GM23338 (cell line): ENCODE measurements around the gene ARL6IP4.

ENCODE experiments used
- CTCF ChIP-seq, 2 experiments: fragments of 200-600 bp in 1 of 2; sonication (generic) in 1 of 2; conservative IDR thresholded peaks; 2 replicates each; pipeline versions ENCODE4 v1.5.1 to v1.6.1; 2016 to 2017; ENCODE audit warnings: antibody characterized with exemption in 2 of 2, low read depth in 2 of 2, mild to moderate bottlenecking in 2 of 2, moderate library complexity in 1 of 2
- EZH2 ChIP-seq: fragments of 200-600 bp; sonication (generic); IDR thresholded peaks from one replicate; pipeline ENCODE4 v1.8.0; 2017; ENCODE audit warnings: antibody characterized with exemption, mild to moderate bottlenecking, low read depth; ENCODE audit not compliant: unreplicated experiment
- EZH2phosphoT487 ChIP-seq: fragments of 200-600 bp; sonication (generic); IDR thresholded peaks from one replicate; pipeline ENCODE4 v1.8.1; 2018; ENCODE audit warnings: antibody characterized with exemption; ENCODE audit not compliant: unreplicated experiment
- JUNB ChIP-seq: IDR thresholded peaks from one replicate; pipeline ENCODE4 v1.6.1; 2016; ENCODE audit warnings: antibody characterized with exemption; ENCODE audit not compliant: unreplicated experiment
- NANOG ChIP-seq: IDR thresholded peaks from 2 replicates; pipeline ENCODE4 v1.6.1; 2016; ENCODE audit warnings: antibody characterized with exemption, borderline replicate concordance
- POLR2AphosphoS5 ChIP-seq: IDR thresholded peaks from 2 replicates; pipeline ENCODE4 v1.6.1; 2016; ENCODE audit warnings: antibody characterized with exemption, low read depth
- TF ChIP-seq, protein P1 (sequence below): IDR thresholded peaks from 2 replicates; pipeline ENCODE4 v1.6.1; 2016; ENCODE audit warnings: antibody characterized with exemption

GRCh38 chr12:123028475-123028874 lies 48.0 kb downstream of the ARL6IP4 start:
- TF ChIP-seq, protein P1, sequence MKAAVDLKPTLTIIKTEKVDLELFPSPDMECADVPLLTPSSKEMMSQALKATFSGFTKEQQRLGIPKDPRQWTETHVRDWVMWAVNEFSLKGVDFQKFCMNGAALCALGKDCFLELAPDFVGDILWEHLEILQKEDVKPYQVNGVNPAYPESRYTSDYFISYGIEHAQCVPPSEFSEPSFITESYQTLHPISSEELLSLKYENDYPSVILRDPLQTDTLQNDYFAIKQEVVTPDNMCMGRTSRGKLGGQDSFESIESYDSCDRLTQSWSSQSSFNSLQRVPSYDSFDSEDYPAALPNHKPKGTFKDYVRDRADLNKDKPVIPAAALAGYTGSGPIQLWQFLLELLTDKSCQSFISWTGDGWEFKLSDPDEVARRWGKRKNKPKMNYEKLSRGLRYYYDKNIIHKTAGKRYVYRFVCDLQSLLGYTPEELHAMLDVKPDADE = no peak
- TF ChIP-seq CTCF (conservative IDR thresholded peaks at IDR 0.05; ENCODE audit: low read depth in 2 of 2) (no peak), NANOG (no peak), EZH2 (no peak), JUNB (no peak), POLR2AphosphoS5 (no peak), EZH2phosphoT487 (no peak)
